CD4-positive, alpha-beta T cell (primary cell): Measurements from ENCODE around the gene ZC3H15. TPM values are rescaled to one million over a fixed set of nuclear protein-coding genes. Genes with fewer than 3 reads are reported as not detected.

Experiments used
- ATAC-seq: fragments of 200-7000 bp; cut with Tn5 transposase; one replicate; pipeline ENCODE4 v1.10.0; 2022; ENCODE audit warnings: mild to moderate bottlenecking; ENCODE audit not compliant: poor library complexity
- CTCF ChIA-PET: fragments of 350-600 bp; sonication (Branson Sonifier 250); formaldehyde crosslinking; loops from one replicate; lab custom pipeline; 2021; ENCODE audit warnings: antibody characterized with exemption, inconsistent platforms; lab: Charles Lee
- POLR2A ChIA-PET: fragments of 350-600 bp; sonication (Branson Sonifier 250); formaldehyde crosslinking; loops from one replicate; lab custom pipeline; 2021; ENCODE audit warnings: antibody characterized with exemption, inconsistent platforms; lab: Charles Lee
- DNase-seq, 14 experiments: peaks; one replicate each; pipeline ENCODE4 v3.0.0-alpha.2; 2013 to 2020; ENCODE audit warnings: mixed read lengths in 2 of 14
- H3K27ac ChIP-seq, 2 donors: one replicate each; pipeline versions ENCODE4 v1.5.1 to v1.7.0; 2013; ENCODE audit warnings: low read length in 2 of 2, low read depth in 1 of 2, mild to moderate bottlenecking in 1 of 2
- H3K27me3 ChIP-seq, 2 experiments: 1 replicate in 1 of 2; 2 replicates in 1 of 2; pipeline versions ENCODE4 v1.6.1 to v1.7.0; 2013; ENCODE audit warnings: low read length in 2 of 2, control low read depth in 1 of 2, mild to moderate bottlenecking in 1 of 2, moderate library complexity in 1 of 2; ENCODE audit not compliant: insufficient read depth in 2 of 2, control insufficient read depth in 1 of 2
- H3K36me3 ChIP-seq: one replicate; pipeline ENCODE4 v1.6.1; 2013; ENCODE audit warnings: low read length, control low read depth; ENCODE audit not compliant: insufficient read depth
- H3K4me1 ChIP-seq: one replicate; pipeline ENCODE4 v1.6.1; 2013; ENCODE audit warnings: low read length, control low read depth; ENCODE audit not compliant: insufficient read depth
- H3K4me3 ChIP-seq: one replicate; pipeline ENCODE4 v1.5.1; 2013; ENCODE audit warnings: mild to moderate bottlenecking, low read length, moderate library complexity
- H3K9me3 ChIP-seq, 2 experiments: 1 replicate in 1 of 2; 2 replicates in 1 of 2; pipeline versions ENCODE4 v1.6.1 to v1.7.0; 2013; ENCODE audit warnings: low read length in 2 of 2, mild to moderate bottlenecking in 2 of 2, control low read depth in 1 of 2, moderate library complexity in 1 of 2; ENCODE audit not compliant: control insufficient read depth in 1 of 2, insufficient read depth in 1 of 2
- H3K27ac Mint-ChIP-seq: one replicate; pipeline ENCODE4 v1.8.0; 2020; ENCODE audit warnings: mixed read lengths
- H3K27me3 Mint-ChIP-seq: one replicate; pipeline ENCODE4 v1.8.0; 2021; ENCODE audit warnings: mixed read lengths
- H3K36me3 Mint-ChIP-seq: one replicate; pipeline ENCODE4 v1.8.0; 2021; ENCODE audit warnings: low read depth, mixed read lengths
- H3K4me1 Mint-ChIP-seq: one replicate; pipeline ENCODE4 v1.8.0; 2021; ENCODE audit warnings: low read depth, mixed read lengths
- H3K4me3 Mint-ChIP-seq: one replicate; pipeline ENCODE4 v1.8.0; 2020; ENCODE audit warnings: mild to moderate bottlenecking, mixed read lengths
- H3K9me3 Mint-ChIP-seq: one replicate; pipeline ENCODE4 v1.8.0; 2020; ENCODE audit warnings: mixed read lengths
- intact Hi-C, 2 experiments: fragments of 100-400 bp; cut with DNase I in 1 of 2; cut with micrococcal nuclease in 1 of 2; formaldehyde crosslinking; loops; one replicate each; pipeline versions ENCODE4 v1.15.1 to v1.9.0; 2023 to 2025; cut with DNase I, micrococcal nuclease
- total RNA-seq, 174 experiments: library from RNA in 2 of 174; stranded (reverse) in 2 of 174; gene quantifications; one replicate each; pipeline ENCODE4 v1.2.3 and lab custom pipeline; 2021 to 2026
- TF ChIP-seq, protein P1 (sequence below): fragments of 200-600 bp; IDR thresholded peaks from one replicate; pipeline ENCODE4 v1.8.0; 2022; ENCODE audit warnings: antibody characterized with exemption, mild to moderate bottlenecking

ZC3H15 gene
- total RNA-seq, 2 experiments from 2014 or later = 124 to 140 TPM

DNA sequence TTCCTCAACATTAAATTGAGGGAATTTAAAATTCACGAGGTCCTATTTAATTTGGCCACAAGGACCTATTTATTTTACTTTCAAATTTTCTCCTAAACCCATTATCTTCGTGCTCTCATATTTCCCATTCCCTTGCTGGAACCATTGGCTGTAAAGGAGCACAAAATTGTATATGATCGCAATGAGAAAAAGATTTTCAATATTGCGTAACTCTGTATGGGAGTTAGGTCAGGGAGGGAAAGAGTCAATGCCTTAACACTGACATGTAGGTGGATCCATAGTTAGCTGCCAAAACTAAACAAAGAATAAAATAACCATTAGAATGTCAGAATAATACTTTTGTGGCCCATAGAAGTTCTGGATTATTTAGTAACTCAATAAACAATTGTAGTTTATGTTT lies 40.6 kb upstream of the ZC3H15 start:
- H3K4me3 ChIP-seq = no peak overlapping the region
- Mint-ChIP-seq H3K36me3 (peaks cover 3% of the 10 kb centered on the region), H3K4me1 (no peaks in the 10 kb centered on the region), H3K4me3 (no peak overlapping the region), H3K27me3 (no peaks in the 10 kb centered on the region), H3K9me3 (no peaks in the 10 kb centered on the region), H3K27ac (no peak overlapping the region)
- H3K36me3 ChIP-seq = no peaks in the 10 kb centered on the region
- POLR2A ChIA-PET = no interaction called here
- ATAC-seq = no peak
- H3K27ac ChIP-seq = no peak overlapping the region
- H3K9me3 ChIP-seq = no peaks in the 10 kb centered on the region
- TF ChIP-seq, protein P1, sequence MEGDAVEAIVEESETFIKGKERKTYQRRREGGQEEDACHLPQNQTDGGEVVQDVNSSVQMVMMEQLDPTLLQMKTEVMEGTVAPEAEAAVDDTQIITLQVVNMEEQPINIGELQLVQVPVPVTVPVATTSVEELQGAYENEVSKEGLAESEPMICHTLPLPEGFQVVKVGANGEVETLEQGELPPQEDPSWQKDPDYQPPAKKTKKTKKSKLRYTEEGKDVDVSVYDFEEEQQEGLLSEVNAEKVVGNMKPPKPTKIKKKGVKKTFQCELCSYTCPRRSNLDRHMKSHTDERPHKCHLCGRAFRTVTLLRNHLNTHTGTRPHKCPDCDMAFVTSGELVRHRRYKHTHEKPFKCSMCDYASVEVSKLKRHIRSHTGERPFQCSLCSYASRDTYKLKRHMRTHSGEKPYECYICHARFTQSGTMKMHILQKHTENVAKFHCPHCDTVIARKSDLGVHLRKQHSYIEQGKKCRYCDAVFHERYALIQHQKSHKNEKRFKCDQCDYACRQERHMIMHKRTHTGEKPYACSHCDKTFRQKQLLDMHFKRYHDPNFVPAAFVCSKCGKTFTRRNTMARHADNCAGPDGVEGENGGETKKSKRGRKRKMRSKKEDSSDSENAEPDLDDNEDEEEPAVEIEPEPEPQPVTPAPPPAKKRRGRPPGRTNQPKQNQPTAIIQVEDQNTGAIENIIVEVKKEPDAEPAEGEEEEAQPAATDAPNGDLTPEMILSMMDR = no peak
- CTCF ChIA-PET = no interaction called here
- H3K4me1 ChIP-seq = no peaks in the 10 kb centered on the region
- H3K27me3 ChIP-seq = no peaks in the 10 kb centered on the region
- intact Hi-C loops = no loop called here
- no peak for DNase-seq

GRCh38 chr2:186455613-186456012 lies 30.4 kb upstream of the ZC3H15 start:
- Mint-ChIP-seq H3K4me1 (no peaks in the 10 kb centered on the region), H3K27me3 (no peaks in the 10 kb centered on the region), H3K27ac (no peak overlapping the region), H3K36me3 (peaks cover 24% of the 10 kb centered on the region), H3K4me3 (no peak overlapping the region), H3K9me3 (no peaks in the 10 kb centered on the region)
- ChIA-PET CTCF (no interaction called here), POLR2A (no interaction called here)
- ATAC-seq (no peak), DNase-seq (no peak)
- Histone ChIP-seq H3K4me1 (no peaks in the 10 kb centered on the region), H3K36me3 (no peaks in the 10 kb centered on the region), H3K9me3 (no peaks in the 10 kb centered on the region), H3K27me3 (no peaks in the 10 kb centered on the region), H3K4me3 (no peak overlapping the region), H3K27ac (no peak overlapping the region)
- TF ChIP-seq, protein P1 = no peak
- intact Hi-C loops = no loop called here

DNA sequence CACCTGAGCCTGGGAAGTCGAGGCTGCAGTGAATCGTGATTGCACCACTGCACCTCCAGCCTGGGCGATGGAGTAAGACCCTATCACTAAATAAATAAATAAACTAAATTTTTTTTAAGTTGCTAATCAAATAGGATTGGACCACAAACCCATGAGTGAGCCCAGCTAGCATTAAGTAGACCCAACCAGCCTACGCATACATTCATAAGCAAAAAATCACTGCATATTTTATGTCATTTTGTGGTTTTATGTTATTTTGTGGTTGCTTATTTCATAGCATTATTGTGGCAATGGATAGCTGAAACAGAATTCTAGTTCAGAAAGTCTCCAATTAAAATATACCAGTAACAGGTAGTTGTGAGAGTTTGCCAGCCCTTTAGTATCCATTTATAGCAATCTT lies 29.1 kb upstream of the ZC3H15 start:
- Histone ChIP-seq H3K9me3 (no peaks in the 10 kb centered on the region), H3K27me3 (no peaks in the 10 kb centered on the region), H3K36me3 (no peaks in the 10 kb centered on the region), H3K4me3 (no peak overlapping the region), H3K4me1 (no peaks in the 10 kb centered on the region), H3K27ac (no peak overlapping the region)
- DNase-seq (no peak), ATAC-seq (no peak)
- ChIA-PET POLR2A (no interaction called here), CTCF (interaction anchor here (0.7 kb wide), 1 partner anchor 50 kb away, joined by 6 read pairs; no protein-coding TSS in a partner anchor)
- TF ChIP-seq, protein P1 = no peak
- H3K27ac Mint-ChIP-seq = no peak overlapping the region
- no peaks in the 10 kb centered on the region for H3K9me3 Mint-ChIP-seq
- H3K4me1 Mint-ChIP-seq = no peaks in the 10 kb centered on the region
- H3K4me3 Mint-ChIP-seq = no peak overlapping the region
- H3K36me3 Mint-ChIP-seq = peaks cover 24% of the 10 kb centered on the region
- intact Hi-C loops = no loop called here
- no peaks in the 10 kb centered on the region for H3K27me3 Mint-ChIP-seq
